ENCODE measurements around the gene BRCA1.

Gene BRCA1

GRCh38 chr17:43025290-43025657 lies 99.9 kb downstream of the BRCA1 start:
- DNase-seq (ENCODE audit: low spot score) = no peak

GRCh38 chr17:43024407-43025289 lies 100.5 kb downstream of the BRCA1 start, which contains the start of gene RND2:
Gene RND2, plus strand, starts transcription at chr17:43025231. Its CDS starts 117 bp downstream, at chr17:43025348.
- DNase-seq (ENCODE audit: low spot score) = peak; percentile 43

DNA sequence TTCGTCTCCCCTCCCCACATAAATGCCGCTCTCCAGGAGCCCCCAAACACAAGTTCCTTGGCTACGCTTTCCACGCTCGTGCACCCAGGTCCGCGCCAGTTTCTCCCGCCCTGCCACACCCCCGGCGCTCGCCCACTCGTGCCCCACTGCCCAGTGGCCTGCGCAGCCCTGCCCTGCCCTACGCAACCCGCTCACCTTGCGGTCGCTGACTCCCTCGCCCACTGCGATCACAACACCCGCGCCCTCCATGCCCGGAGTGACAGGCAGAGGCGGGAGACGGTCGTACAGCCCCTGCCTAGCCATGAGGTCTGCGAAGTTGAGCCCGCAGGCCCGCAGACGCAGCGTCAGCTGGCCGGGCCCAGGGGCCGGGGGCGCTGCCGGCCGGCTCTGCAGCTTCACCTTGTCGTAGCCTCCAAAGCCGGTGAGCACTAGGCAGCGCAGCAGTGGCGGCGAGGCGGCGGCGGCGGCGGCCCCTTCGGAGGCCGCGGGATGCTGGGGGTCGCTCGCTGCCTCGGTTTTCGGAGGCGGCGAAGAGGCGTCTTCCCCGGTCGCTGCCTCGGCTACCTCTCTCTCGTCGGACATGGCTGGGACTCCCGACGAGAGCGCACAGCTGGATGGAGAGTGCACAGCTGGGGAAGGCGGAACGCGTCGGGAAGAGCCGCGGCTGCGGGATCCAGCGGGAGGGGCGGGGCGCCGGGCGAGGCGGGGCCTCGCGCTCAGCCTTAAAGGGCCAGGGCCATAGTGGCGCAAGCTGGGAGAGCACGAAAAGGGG lies 103.2 kb downstream of the BRCA1 start, which contains the start of gene VAT1:
Gene VAT1, minus strand, starts transcription at position 645 of the 772 bp plus-strand sequence. Its CDS starts 63 bp downstream, at position 582.
- peak; percentile 84 for DNase-seq (ENCODE audit: low spot score)

- peak; percentile 32 for DNase-seq (ENCODE audit: low spot score)
Measured at GRCh38 chr17:43020789-43021740, 104.1 kb downstream of the BRCA1 start.

DNA sequence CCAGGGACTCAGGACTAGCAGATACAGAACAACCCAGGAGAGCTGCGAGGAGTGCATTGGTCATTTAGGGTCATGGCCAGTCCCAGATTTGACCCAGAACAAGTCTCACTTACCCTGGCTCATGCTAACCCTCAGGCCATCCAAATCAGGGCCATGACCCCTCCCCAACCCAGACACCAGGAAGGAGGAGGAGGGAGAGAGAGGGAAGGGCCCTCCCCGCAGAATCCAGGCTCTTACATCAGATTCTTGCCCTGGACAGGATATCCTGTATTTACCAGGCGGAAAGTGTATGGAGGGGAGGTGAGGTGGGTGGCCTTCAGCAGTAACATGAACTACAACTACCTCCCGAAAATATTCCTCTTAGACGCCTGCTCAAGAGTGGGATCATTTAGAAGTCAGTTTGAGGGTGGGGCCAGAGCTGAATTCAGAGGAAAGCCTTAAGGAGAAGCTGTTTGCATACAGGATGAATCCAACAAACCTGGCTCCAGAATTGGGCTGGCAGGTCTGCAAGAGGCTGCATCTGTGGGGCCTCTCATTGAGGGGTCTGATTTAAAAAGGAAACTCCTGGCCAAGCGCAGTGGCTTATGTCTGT lies 105.0 kb downstream of the BRCA1 start:
- DNase-seq (ENCODE audit: low spot score) = no peak

- no peak for DNase-seq (ENCODE audit: low spot score)
Measured at GRCh38 chr17:43019418-43019817, 105.7 kb downstream of the BRCA1 start.

- no peak for DNase-seq (ENCODE audit: low spot score)
Measured at GRCh38 chr17:43018932-43019331, 106.2 kb downstream of the BRCA1 start.

DNA sequence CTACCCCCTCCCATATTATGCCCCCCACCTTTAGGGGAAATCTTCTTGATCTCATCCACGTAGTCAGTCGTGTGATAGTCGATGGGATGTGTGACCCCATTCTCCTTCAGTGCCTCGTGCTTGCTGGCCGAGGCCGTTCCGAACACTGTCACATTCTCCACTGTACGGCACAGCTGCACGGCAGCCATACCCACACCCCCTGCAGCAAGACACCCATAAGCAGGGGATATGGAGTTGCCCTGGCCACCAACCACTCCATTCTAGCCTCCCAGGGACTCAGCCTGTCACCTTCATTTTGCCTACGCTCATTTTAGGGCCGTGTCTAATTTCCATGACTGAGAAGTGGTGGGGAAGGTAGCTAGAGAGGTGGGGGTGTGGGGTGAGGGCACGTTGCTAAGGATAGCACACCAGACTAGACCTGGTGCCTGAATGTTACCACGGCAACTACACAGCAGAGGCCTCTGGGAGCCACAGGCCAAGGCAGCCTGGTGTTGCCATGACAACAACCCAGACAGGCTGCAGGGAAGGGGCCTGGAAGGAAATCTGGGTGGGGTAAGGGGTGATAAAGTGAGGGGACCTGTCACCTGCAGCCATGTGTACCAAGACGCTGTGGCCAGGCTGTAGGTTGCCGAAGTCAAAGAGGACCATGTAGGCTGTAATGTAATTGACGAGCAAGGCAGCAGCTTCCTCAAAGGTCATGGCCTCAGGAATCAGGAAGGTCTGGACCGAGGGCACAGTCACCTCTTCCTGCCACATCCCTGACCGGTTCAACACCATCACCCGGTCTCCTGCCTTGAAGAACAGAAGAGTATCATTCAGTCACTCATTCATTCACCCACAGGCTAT lies 106.9 kb downstream of the BRCA1 start:
- no peak for DNase-seq (ENCODE audit: low spot score)

GRCh38 chr17:43016216-43016615 lies 108.9 kb downstream of the BRCA1 start:
- DNase-seq (ENCODE audit: low spot score) = no peak

DNA sequence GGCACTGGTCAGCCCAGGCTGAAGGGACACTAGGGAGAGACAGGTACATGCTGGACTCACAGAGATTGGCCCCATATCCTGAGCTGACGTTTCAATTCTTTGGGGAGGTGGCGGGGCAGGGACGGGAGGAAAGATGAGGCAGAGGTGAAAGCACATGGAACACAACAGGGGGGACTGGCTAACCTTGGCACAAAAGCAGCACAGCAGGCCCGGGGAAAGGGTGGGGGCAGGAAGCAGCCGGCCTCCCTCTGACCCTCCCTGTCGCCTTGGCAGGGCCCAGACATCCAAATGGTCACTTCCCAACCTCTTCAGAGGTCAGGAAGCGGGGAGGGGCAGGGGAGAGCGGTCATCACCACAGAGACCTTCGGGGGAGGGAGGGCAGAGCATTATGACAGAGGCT lies 109.6 kb downstream of the BRCA1 start:
- no peak for DNase-seq (ENCODE audit: low spot score)

GRCh38 chr17:43014649-43015542 lies 110.3 kb downstream of the BRCA1 start:
- DNase-seq (ENCODE audit: low spot score) = no peak

GRCh38 chr17:43014020-43014648 lies 111.0 kb downstream of the BRCA1 start:
- no peak for DNase-seq (ENCODE audit: low spot score)

GRCh38 chr17:43013296-43013695 lies 111.9 kb downstream of the BRCA1 start:
- DNase-seq (ENCODE audit: low spot score) = no peak

DNA sequence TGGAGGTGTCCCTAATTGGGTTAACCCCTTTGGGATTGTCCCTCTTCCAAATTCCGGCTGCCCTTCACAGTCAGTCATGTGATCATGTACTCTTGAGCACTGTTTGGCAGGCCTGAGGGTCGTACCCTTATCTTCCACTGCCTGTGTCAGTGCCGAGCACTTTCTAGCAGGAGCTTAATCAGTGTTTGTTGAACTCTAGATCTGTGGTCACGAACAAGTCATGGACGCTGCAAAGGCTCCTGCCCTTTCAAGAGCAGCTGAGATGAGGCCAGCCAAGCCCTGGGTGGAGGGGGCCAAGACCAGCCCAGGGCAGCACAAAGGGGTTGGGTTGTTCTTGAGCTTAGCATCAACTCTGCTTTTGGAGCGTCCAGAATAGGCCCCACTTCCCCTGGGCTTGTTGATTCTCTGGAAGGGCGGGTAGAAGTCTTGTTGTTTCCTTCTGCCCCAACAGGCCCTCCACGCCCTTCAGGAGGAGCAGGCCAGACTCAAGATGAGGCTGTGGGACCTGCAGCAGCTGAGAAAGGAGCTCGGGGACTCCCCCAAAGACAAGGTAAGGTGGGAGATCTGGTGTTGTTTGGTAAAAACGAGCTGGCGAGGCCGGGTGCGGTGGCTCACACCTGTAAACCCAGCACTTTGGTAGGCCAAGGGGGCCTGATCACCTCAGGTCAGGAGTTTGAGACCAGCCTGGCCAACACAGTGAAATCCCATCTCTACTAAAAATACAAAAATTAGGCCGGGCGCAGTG lies 113.3 kb downstream of the BRCA1 start:
- no peak for DNase-seq (ENCODE audit: low spot score)

DNA sequence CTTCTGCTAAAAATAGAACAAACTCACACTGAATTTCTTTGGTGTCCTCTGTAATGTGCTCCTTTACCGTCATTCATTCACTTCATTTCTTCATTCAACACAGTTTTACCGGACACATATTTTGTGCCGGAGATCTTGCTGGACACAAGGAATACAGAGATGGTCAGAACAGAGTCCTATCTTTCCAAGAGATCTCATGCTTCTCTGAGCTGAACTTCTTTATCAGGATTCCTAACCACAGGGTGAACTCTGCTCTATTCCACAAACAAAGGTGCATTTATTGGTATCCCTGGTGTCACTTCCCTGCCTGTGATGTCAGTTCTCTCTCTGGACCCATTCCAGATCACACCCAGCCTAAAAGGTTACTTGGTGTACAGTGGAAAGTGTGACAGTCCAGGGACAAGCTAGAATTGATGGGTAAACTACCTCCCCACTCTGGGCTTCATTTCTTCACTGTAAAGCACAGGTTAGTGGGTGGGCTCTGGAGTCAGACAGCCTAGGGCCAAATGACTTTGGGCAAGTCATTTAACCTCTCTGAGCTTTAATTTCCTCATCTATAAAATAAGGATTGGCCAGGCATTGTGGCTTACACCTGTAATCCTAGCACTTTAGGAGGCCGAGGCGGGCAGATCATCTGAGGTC lies 114.4 kb downstream of the BRCA1 start:
- peak; percentile 87 for DNase-seq (ENCODE audit: low spot score)

GRCh38 chr17:43006639-43007551 lies 118.3 kb downstream of the BRCA1 start, which contains the start of gene IFI35:
Gene IFI35, plus strand, starts transcription at chr17:43006784. Its CDS starts 164 bp downstream, at chr17:43006948.
- peak; percentile 85 for DNase-seq (ENCODE audit: low spot score)
